Measurements from ENCODE around the gene SLC22A8. TPM values are rescaled to one million over a fixed set of nuclear protein-coding genes. Genes with fewer than 3 reads are reported as not detected.

SLC22A8 gene
- total and polyA plus RNA-seq, 2 donors (not counting 1 experiment from before 2014, with no cell fraction given) = not detected

DNA sequence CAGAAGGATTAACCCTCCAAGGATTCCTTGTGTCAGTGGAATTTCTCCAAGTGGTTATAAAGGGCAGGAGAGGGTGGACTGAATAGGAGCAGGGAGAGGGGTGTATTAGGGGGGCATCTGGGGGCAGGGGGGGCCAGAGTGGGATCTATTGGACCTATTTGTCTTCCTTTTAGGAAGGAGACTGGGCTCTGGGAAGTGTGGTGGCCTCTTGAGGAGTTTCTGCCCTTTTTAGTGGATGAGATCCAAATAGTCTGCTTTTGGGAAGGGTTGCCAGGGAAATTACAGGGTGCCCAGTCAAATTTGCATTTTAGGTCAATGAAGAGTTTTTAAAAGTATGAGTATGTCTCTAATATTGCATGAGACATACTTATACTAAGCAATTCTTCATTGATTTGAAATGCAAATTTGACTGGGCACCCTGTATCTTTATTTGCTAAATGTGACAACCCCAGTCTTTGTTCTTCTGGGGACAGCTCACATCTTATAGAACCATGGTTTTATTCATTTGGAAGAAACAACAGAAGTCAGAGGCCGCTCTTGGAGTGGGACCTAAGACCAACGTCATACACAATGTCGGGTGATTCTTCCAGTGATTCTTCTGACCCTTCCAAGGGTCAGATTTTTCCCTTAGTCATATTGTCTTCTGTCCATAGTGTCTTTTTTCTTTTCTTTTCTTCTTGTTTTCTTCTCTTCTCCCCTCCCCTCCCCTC, 30.4 kb downstream of the SLC22A8 start:
- no CpG with 5 or more reads among the region's 3 CpGs for WGBS (ENCODE audit: insufficient coverage)

DNA sequence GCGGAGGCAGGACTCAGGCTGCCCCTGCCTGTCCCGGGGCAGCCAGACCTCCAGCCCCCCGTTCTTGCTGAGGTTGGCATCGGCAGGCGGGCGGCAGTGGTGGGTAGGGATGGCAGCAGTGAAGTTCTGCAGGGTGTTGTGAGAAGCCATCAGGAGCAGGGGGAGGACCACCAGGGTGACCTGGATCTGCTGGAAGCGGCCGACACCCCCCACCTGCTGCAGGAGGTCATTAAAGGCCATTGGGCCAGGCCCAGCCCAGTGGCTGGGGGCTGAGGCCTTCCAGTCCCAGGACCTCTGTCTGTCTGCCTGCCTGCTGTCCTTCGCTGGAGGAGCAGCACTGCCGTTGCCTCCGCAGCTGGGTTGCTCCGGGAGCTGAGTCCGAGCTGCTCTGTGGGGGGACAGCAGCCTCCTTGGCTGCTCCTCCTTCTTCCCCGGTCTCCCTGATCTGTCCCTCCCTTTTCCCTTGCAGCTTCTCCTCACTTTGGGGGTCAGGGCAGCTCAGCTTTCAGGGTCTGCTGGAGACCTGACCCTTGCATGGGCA, 31.1 kb downstream of the SLC22A8 start, which contains the start of gene SLC22A6:
Gene SLC22A6, minus strand, starts transcription at position 517 of the 541 bp plus-strand sequence. Its CDS starts 277 bp downstream, at position 240.
- Mint-ChIP-seq H3K4me3 (no peak within 1 kb of the TSS), H3K4me1 (no peaks in the 10 kb centered on the region), H3K27ac (no peak within 1 kb of the TSS), H3K27me3 (peaks cover 34% of the 10 kb centered on the region), H3K9me3 (ENCODE audit: insufficient read depth) (no peaks in the 10 kb centered on the region)
- Histone ChIP-seq H3K36me3 (replicated peaks in 1 of 2; ENCODE audit: control extremely low read depth in 1 of 2, control insufficient read depth in 1 of 2, extremely low read depth in 1 of 2, insufficient read depth in 2 of 2, low read length in 1 of 2) (no peaks in the 10 kb centered on the region), H3K9ac (ENCODE audit: low read length) (no peak within 1 kb of the TSS), H4K20me1 (ENCODE audit: control insufficient read depth, insufficient read depth, low read length, poor library complexity, severe bottlenecking) (no peaks in the 10 kb centered on the region), H3K79me2 (ENCODE audit: control insufficient read depth, insufficient read depth, low read length) (no peaks in the 10 kb centered on the region), H3K27me3 (replicated peaks in 1 of 4; ENCODE audit: control extremely low read depth in 1 of 4, control insufficient read depth in 3 of 4, insufficient read depth in 4 of 4, low read length in 3 of 4) (no peaks in the 10 kb centered on the region), H3K4me2 (replicated peaks; ENCODE audit: low read depth, low read length, poor library complexity, severe bottlenecking) (no peak within 1 kb of the TSS), H3K4me3 (ENCODE audit: control extremely low read depth in 1 of 5, extremely low read depth in 1 of 5, insufficient read depth in 1 of 5, low read depth in 2 of 5, low read length in 4 of 5) (no peak within 1 kb of the TSS), H3K4me1 (ENCODE audit: control insufficient read depth in 2 of 2, insufficient read depth in 2 of 2, low read length in 2 of 2) (no peaks in the 10 kb centered on the region), H3K27ac (ENCODE audit: low read length in 2 of 2) (no peak within 1 kb of the TSS), H3K9me3 (ENCODE audit: control extremely low read depth in 1 of 3, control insufficient read depth in 2 of 3, insufficient read depth in 1 of 3, low read length in 2 of 3) (no peaks in the 10 kb centered on the region), H2AFZ (ENCODE audit: insufficient read depth, low read depth, low read length, poor library complexity, severe bottlenecking) (no peak within 1 kb of the TSS)
- WGBS (ENCODE audit: insufficient coverage) = 79% methylated on average over 14 of the region's 14 CpGs
- DNase-seq (no peak), ATAC-seq (ENCODE audit: low read depth) (no peak)
- intact Hi-C loops (cut with micrococcal nuclease) = no loop called here
- ChIA-PET CTCF (no interaction called here), POLR2A (no interaction called here)
- no peak for TF ChIP-seq EZH2 (IDR thresholded peaks at IDR 0.05; ENCODE audit: borderline replicate concordance, insufficient read depth, low read depth, low read length, poor library complexity, severe bottlenecking)
- TF ChIP-seq, protein P1, sequence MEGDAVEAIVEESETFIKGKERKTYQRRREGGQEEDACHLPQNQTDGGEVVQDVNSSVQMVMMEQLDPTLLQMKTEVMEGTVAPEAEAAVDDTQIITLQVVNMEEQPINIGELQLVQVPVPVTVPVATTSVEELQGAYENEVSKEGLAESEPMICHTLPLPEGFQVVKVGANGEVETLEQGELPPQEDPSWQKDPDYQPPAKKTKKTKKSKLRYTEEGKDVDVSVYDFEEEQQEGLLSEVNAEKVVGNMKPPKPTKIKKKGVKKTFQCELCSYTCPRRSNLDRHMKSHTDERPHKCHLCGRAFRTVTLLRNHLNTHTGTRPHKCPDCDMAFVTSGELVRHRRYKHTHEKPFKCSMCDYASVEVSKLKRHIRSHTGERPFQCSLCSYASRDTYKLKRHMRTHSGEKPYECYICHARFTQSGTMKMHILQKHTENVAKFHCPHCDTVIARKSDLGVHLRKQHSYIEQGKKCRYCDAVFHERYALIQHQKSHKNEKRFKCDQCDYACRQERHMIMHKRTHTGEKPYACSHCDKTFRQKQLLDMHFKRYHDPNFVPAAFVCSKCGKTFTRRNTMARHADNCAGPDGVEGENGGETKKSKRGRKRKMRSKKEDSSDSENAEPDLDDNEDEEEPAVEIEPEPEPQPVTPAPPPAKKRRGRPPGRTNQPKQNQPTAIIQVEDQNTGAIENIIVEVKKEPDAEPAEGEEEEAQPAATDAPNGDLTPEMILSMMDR (IDR thresholded peaks at IDR 0.05) = no peak

More for the DNA sequence above, 30.4 kb downstream of the SLC22A8 start:
- H3K4me1 ChIP-seq (ENCODE audit: control insufficient read depth in 2 of 2, insufficient read depth in 2 of 2, low read length in 2 of 2) = no peaks in the 10 kb centered on the region
- intact Hi-C loops (cut with micrococcal nuclease) = no loop called here
- DNase-seq = no peak
- no peak overlapping the region for H3K27ac Mint-ChIP-seq
- no peaks in the 10 kb centered on the region for H3K36me3 ChIP-seq (replicated peaks in 1 of 2; ENCODE audit: control extremely low read depth in 1 of 2, control insufficient read depth in 1 of 2, extremely low read depth in 1 of 2, insufficient read depth in 2 of 2, low read length in 1 of 2)
- no peak overlapping the region for H3K27ac ChIP-seq (ENCODE audit: low read length in 2 of 2)
- no peak for ATAC-seq (ENCODE audit: low read depth)
- no peaks in the 10 kb centered on the region for H3K9me3 ChIP-seq (ENCODE audit: control extremely low read depth in 1 of 3, control insufficient read depth in 2 of 3, insufficient read depth in 1 of 3, low read length in 2 of 3)
- no peak overlapping the region for H3K9ac ChIP-seq (ENCODE audit: low read length)
- no peak overlapping the region for H2AFZ ChIP-seq (ENCODE audit: insufficient read depth, low read depth, low read length, poor library complexity, severe bottlenecking)
- H3K4me1 Mint-ChIP-seq = no peaks in the 10 kb centered on the region
- no peak overlapping the region for H3K4me2 ChIP-seq (replicated peaks; ENCODE audit: low read depth, low read length, poor library complexity, severe bottlenecking)
- CTCF ChIA-PET = no interaction called here
- H3K4me3 Mint-ChIP-seq = no peak overlapping the region
- H3K27me3 Mint-ChIP-seq = peaks cover 31% of the 10 kb centered on the region
- no peaks in the 10 kb centered on the region for H3K9me3 Mint-ChIP-seq (ENCODE audit: insufficient read depth)
- H3K4me3 ChIP-seq (ENCODE audit: control extremely low read depth in 1 of 5, extremely low read depth in 1 of 5, insufficient read depth in 1 of 5, low read depth in 2 of 5, low read length in 4 of 5) = no peak overlapping the region
- TF ChIP-seq, protein P1 (IDR thresholded peaks at IDR 0.05) = no peak
- no peak for TF ChIP-seq EZH2 (IDR thresholded peaks at IDR 0.05; ENCODE audit: borderline replicate concordance, insufficient read depth, low read depth, low read length, poor library complexity, severe bottlenecking)
- POLR2A ChIA-PET = no interaction called here
- H3K27me3 ChIP-seq (replicated peaks in 1 of 4; ENCODE audit: control extremely low read depth in 1 of 4, control insufficient read depth in 3 of 4, insufficient read depth in 4 of 4, low read length in 3 of 4) = no peaks in the 10 kb centered on the region
- H3K79me2 ChIP-seq (ENCODE audit: control insufficient read depth, insufficient read depth, low read length) = no peaks in the 10 kb centered on the region
- no peaks in the 10 kb centered on the region for H4K20me1 ChIP-seq (ENCODE audit: control insufficient read depth, insufficient read depth, low read length, poor library complexity, severe bottlenecking)
